Activated effector memory CD4-positive, alpha-beta T cell treated with anti-CD3 and anti-CD28 coated beads, Interleukin-2, amount 50 U/mL, for 16 hours (primary cell): ENCODE data around the gene DDAH2.

Experiments used
- DNase-seq: peaks from one replicate; pipeline ENCODE4 v3.0.0-alpha.2; 2020

DDAH2 gene

DNA sequence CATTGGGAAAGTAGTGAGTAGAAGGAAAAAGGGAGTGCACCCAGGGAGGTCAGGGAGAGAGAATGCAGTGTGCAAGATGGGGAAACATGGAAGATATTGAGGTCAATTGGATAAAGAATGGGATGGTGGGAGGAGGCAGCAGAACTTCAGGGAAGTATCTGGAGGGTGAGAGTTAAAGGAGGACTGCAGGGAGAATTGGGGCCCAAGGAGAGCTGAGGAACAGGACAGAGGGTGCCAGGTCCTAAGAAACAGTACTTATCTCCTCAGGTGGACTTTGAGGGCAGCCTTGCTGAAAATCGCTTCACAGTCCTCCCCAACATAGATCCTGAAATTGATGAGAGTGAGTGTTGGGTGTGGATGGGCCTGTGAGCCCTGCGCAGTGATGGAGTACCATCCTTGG lies 29.2 kb upstream of the DDAH2 start:
- DNase-seq: no peak

DNA sequence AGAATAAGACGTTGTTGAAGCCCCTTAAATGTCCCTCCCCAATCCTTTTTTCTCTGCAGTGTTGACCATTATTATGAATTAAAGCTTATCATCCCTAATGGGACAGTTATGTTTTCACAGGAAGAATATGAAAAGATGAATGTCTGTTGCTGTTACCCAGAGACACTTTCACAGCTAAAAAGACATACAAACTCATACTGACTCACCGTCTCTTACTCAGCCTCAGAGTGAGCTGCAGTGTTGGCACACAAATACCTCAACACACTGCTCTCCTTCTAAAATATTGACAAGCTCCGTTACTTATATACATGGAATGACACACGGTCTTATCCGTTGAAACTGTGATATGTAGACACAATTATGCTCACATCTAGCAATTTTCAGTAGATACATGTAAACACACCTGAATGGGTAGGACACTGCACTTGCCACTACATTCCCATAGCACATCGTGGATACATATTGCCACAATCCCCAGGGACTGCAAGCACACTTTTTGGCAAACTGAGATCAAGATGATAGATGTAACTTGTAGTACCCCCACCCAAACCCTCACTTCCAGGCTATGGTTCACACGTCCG lies 23.7 kb upstream of the DDAH2 start:
- no peak for DNase-seq

DNA sequence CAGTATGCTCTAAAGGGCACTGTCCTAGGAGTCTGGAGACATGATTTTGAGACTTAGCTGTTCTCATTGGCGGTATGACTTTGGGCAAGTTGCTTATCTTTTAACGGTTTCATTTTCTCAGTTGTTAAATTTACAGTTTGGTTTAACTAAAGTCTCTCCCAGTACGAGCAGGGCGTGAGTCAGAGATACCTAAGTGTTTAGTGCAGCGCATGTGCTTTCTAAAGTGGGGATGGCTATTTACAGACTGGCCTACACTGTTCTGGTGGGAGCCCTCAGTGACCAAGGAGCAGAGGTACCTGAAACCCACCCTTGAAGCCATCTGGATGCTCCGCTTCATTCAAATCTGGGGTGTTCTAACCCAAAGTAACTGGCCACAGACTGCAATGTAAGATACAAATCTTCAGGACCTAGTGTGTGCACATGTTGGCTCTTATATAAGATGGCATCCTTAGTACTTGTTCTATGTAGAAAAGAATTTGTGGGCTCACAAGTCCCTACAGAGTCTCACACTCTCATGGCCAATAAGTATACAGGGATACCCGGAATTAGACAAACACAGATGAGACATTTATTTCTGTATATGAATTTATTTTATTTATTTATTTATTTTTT lies 21.4 kb upstream of the DDAH2 start:
- DNase-seq: no peak

DNA sequence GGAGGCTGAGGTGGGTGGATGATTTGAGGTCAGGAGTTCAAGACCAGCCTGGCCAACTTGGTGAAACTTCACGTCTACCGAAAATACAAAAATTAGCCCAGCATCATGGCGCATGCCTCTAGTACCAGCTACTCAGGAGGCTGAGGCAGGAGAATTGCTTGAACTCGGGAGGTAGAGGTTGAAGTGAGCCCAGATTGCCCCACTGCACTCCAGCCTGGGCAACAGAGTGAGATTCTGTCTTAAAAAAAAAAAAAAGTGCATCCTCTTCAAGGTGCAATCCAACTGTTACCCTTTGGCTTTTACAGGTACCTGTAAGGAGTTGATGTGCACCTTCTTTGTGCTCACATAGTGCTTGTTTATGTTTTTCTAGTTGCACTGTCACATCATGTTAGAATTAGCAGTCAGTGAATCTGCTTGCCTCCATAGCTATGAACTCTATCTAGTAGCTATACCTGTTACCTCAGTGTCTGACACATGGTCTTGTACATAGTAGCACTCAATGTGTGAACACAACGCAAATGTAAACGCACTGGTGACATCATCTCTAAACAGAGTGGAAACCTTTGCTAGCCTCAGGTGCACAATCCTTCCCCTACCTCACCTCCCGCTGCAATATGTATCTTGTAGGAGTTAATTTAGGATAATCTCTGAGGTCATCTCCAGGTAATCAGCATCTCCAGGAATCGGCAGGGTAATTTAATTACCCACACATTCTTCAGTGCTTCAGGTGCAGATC lies 20.4 kb upstream of the DDAH2 start:
- no peak for DNase-seq

DNA sequence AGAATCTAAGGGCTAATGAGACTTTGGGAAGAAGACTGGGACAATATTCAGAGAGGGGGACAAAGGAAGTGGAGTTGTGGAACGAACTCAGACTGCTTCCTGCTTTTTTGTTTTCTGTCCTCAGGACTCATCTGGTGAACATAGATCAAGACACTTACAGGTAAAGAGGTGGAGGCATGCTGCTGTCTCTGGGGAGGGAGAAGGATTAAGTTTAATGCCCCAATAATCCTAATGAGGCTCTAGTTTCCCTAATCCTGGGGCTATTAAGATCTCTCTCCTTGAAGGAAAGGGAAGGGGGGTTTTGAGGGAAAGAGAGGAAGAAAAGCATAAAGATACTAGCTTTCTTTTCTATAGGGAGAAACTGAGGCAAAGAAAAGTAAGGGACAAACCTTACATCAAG lies 15.3 kb upstream of the DDAH2 start:
- no peak for DNase-seq

DNA sequence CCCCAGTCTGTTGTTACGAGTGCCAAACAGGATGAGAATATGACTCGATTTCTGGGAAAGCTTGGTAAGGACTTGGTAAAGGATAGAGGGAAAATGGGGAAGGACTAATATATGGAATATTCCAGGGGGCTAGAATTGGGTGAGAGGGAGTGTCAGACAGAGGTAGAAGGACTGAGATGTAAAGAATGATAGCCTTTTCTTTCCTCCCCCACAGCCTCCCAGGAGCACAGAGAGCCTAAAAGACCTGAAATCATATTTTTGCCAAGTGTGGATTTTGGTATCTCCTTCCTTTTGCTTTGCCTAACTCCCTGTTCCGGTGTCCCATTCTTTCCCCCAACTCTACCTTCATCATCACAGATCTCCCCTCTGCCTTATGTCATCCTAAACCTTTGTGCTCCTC lies 13.8 kb upstream of the DDAH2 start:
- no peak for DNase-seq

DNA sequence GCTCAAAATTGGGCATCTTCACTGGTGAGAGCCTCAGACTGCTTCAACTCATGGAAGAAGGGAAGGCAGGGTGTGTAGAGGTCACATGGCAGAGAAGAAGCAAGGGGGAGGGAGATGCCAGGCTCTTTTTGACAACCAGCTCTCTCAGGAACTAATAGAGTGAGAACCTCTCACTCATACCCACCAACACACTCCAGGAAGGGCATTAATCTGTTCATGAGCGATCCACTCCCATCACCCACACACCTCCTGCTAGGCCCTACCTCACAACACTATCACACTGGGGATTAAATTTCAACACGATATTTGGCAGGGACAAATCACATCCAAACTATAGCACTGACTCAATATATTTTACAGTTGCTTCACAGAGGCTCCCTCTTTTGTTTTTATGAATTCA lies 12.7 kb upstream of the DDAH2 start:
- no peak for DNase-seq

DNA sequence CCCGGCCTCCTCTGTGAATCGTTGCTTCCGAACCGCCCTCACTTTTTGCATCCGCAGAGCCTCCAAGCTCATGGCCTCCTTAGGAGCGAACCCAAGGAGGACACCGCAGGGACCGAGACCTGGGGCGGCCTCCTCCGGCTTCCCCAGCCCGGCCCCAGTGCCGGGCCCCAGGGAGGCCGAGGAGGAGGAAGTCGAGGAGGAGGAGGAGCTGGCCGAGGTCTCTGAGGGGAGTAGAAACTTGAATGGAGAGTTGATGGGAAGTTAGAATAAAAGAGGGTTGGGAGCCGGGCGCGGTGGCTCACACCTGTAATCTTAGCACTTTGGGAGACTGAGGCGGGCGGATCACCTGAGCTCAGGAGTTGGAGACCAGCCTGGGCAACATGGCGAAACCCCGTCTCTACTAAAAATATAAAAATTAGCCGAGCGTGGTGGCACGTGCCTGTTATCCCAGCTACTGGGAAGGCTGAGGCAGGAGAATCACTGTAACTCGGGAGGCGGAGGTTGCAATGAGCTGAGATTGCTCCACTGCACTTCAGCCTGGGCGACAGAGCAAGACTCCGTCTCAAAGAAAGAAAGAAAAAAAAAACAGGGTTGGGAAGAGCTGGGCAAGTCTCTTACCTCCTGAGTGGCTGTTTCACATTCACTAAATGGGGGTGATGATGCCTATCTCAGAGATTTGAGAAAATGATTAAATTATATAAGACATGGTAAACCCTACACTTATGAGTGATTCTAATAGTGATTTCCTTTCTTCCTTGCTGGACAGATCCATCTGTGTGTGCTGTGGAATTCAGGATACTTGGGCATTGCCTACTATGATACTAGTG lies 11.5 kb upstream of the DDAH2 start:
- DNase-seq: no peak

DNA sequence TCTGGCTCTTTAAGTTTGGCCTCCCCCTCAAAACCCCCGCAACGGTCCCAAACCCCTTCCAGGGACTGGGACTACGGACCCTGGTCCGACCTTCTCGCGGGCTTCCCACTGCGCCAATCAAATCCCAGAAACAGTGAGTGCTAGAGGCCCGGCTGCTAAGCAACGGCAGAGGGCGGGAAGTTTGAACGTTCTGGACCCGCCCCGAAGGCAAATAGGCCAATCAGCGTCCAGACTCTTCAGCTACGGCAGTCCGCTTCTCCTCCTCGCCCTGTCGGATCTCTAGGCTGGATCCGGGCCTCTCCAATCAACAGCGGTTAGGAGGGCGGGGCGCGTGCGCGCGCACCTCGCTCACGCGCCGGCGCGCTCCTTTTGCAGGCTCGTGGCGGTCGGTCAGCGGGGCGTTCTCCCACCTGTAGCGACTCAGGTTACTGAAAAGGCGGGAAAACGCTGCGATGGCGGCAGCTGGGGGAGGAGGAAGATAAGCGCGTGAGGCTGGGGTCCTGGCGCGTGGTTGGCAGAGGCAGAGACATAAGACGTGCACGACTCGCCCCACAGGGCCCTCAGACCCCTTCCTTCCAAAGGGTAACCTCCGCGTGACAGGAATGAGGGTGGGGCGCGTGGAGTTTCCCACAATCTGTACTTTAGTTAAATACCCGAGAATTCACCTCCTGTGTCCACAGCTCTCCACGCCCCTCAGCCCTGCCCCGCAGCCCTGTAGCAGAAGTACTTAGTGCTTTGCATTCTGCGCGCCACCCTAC lies 10.7 kb upstream of the DDAH2 start, which contains the start of gene MSH5:
Gene MSH5 (plus strand): TSS at position 367 of the 758 bp plus-strand sequence. CDS start 462 bp downstream, outside the sequence.
- peak; percentile 98 for DNase-seq

DNA sequence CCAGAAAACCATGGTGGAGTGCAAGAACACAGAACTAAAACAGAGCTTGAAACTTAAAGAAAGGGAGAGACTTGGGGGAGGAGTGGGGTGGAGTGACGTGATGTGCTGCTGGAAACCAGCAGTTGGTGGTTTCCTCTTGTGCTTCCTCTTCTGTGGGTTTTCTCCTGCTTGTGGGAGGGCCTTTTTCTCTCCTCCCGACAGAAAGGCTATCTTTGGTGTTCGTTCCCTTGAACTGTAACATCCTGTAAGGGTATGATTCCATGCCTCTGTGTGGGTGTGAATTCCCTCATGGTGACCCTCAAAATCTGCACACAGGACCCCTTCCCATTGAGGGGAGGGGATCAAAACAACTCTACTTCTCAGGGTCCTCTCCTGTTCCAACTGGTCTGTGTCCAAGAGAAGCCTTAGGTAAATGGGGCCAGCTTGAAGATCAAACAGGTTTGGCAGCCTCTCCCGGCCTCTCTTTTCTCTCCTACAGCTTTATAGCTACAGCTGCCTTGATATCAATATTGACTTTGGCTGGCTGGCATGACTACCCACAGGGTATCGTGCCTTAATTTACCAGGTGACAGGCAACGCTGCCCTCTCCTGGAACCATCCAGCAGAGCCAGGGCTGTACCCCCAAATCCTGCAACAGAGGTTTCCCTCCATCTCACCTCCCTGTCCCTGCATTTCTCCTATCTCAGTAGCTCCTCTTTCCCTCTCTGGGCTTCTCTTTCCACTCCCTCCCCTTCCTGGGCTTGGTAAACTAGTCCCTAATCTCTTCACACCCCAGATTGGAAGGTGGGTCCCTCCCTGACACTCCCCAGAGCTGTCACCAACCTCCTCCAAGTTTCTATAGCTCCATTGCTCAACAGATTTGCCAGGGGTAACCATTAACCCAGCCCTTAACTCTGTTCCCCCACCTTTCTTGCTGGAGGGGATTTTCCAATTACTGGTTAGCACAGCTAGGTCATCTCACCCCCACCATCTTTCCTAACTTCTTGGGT lies 9.2 kb upstream of the DDAH2 start:
- DNase-seq: peak; percentile 86

DNA sequence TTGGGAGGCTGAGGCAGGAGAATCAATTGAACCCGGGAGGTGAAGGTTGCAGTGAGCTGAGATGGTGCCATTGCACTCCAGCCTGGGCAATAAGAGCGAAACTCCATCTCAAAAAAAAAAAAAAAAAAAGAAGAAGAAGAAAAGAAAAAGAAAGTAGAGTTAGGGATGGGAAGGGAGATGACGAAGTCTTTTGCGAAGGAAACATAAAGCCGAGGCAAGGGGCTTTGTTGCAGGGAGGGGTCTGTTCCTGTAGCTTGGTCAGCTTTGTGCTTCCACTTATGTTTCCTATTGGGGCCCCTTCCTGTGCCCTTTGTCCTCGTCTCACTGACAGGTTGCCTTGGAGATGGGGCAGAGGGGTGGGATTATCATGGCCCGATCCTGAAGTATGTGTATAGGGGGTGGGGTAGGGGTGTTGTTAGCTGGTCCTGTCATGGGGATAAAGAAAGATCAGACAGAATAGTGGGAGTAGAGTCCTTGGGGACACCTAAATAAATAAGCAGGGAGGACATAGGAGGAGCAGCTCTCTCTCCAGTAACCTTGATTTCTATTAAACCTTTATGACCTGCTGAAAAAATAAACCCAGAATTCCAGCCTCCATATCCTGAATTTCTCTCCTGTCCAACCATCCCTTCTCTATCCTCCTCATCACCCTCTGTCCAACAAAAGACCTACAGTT lies 8.4 kb upstream of the DDAH2 start:
- no peak for DNase-seq

DNA sequence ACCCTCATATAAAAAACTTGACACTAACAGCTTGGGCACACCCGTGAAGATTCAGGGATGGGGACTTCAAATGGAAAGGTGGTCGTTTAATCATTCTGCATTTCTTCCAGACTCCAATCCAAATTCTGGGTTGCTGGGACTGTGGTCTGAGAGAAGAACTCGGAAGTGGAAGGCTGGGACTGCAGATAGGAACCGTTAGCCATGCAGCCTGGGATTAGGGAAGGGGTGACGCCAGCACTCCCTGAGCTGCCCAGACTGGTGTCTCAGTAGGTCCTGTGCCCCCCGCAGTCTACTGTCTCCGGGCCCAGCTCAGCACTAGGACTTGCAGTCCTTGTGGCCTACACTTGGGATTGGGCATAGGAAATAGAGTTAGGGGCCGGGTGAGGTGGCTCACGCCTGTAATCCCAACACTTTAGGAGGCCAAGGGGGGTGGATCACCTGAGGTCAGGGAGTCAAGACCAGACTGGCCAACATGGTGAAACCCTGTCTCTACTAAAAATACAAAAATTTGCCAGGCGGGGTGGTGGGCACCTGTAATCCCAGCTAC lies 7.7 kb upstream of the DDAH2 start:
- DNase-seq: no peak

DNA sequence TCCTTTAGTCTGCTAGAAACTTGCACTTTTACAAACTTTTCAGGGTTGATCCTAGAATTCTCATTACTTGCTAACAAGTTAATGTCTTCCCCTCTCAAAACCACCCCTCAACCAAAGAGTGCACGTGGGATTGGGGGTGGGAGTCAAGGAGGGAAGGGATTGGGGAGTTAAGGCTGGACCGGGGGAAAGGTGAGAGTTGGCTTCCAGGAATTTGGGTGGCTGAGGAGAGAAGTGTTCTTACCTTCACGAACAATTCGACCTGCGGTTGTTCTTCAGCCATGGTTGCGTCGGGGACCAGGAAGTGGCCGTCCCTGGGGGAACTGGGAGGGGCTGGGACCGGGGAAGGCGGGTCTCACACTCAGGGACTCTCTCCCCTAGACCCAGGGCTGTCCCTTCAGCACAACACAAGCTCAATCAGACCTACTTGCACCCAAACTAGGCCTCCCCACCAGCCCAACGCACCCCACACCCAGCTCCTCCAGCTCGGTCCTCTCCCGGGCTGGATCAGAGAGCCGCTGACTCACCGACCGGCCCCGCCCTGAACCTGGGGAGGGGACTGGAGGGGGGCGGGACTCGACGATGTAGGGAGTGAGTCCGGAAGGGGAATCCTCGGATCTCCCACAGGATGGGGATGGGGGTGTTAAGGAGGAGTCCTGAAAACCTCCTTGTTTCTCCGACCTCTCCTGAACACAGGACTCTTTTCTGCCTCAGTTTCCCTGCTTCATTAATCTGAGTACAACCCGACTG lies 7.1 kb upstream of the DDAH2 start, which contains the start of gene CLIC1:
Gene CLIC1 (minus strand): TSS at position 510 of the 747 bp plus-strand sequence. CDS start 230 bp downstream, at position 280.
- DNase-seq: peak; percentile 92

DNA sequence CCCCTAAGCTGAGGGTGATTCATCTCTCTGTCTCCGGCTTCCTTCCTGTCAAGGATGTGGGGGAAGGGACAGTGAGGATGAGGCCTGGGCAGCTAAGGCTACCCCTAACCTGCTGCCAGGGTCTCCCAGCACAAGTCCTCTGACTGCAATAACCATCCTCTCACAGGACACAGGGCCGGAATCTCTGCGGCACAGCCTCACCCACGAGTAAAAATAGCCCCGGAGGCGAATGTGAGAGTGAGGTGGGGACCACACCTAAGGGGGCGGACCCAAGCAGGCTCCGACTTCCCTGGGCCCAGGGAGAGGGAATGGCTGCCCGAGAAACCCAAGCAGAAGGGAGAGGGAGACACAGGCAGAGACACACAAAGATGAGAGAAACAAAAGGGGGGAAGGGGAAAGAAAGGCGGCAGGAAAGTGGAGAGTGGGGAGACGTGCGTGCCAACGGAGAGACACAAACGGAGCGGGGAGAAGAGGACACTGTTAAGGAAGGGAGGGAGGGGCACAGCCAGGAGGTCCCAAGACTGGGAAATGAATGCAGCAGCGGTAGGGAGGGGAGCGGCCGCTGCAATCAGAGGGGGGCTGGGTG lies 5.8 kb upstream of the DDAH2 start:
- DNase-seq: peak; percentile 86

DNA sequence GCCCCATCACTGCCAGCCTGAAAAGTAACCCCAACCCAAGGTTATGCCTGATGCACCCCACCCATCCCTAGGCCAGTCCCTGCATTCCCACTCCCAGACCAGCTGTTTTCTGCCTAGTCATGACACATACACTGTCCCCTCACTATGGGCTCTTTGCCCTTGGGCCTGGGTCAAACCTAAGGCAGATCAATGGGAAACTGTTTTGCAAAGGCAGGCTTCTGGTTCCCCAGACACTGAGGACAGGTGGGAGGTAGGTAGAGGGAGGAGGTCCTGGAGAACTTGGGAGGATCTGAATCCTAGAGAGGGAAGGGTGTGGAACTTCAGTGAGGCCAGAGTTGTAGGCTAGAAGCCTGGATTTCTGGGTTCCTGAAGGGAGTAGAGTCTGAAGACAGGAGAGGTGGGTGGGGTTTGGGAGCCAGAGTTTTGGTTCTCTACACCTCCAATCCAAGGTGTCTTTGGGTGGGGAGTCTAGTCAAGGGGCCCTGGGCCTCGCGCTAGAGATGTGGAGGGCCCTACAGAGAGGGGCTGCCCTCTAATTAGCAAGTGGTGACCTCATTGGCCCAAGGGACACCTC lies 5.2 kb upstream of the DDAH2 start:
- no peak for DNase-seq

DNA sequence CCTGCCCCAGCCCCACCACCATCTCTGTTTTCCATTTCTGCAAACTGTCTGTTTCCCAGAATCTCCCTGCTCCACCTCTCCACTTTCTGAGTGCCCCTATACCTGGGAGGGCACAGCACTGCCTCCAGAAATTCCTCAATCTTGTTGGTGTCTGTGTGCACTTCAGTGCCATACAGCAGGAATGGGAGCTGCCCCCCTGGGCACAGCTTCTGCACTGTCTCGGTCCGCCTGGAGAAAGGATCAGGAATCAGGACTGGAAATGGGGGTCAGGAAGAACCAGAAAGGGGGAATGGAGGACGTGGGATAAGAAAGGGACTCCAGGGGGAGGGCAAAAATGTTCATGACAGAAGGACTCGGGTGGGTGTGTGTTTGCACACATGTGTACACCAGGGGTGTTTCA lies 4.6 kb upstream of the DDAH2 start:
- no peak for DNase-seq

DNA sequence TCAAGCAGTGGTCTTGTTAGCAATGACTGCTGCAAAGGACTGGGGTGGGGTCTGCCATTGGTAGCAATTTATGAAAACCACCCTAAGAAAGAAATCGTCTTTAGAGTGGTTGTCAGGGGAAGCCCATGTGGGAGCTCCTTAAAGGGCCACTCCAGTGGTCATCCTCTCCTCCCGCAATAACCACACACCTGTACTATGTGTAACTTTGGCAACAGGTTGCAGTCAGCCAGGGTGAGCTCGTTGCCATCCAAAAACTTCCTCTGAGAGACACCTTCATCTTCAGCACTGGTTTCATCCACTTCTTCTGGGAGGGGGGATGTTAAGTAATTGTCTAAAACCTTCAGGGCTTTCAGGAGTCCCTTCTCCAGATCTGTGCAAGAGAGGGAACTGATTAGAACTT lies 2.9 kb upstream of the DDAH2 start:
- no peak for DNase-seq

DNA sequence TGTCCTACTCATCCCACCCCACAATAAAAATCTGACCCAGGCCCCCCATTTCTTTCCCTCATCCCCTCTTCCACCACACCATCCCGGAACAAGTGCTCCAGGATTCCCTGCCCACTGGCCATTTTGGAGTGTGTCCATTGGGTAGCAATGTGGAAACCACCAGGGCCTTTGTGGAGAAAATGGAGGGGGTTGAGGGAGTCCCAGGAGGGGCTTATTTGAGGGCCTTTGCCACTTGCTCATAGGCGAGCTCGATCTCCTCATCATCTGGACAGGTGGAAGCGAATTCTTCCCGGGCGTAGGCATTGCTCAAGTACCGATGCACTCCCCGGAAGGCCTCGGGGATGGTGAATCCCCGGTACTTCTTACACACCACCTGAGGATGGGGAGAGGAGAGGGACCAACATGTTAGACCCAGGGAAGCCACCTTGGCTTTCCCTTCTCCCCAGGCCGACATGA lies 1.6 kb upstream of the DDAH2 start:
- DNase-seq: no peak
